NCI-H1436 (cell line): ENCODE results near the gene MAP3K10.

Experiments
- DNase-seq: peaks from one replicate; lab custom pipeline; 2025; lab: John Stamatoyannopoulos, UW

MAP3K10 gene

DNA sequence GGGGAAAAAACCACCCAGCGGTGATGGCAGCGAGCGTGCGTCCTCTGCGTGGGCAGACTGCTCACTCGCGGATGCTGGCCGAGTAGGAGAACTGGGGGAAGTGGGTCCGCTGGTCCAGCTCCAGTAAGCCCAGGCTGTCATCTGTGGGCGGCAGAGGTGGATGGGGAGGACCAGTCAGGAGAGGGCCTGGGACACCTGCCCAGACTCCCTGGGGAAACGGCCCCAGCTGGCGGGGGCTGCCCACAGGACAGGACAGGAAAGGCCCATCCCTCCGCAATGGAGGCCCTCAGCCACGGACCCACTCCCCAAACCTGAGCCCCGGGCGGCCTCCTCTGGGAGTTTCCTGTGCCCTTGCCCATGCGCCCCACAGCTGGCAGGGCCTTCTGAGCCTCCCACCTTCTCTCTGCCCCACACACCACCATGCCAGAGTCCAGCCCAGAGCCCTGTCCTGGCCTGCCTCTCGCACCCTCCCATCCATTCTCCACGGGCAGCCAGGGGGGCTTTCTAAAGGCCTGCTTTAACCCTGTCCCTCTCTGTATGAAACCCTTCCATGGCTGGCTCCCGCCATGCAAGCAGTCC lies 42.7 kb downstream of the MAP3K10 start:
- no peak for DNase-seq

- DNase-seq, result no peak
These were observed 43.4 kb downstream of the MAP3K10 start for GRCh38 chr19:40234429-40235237.

DNA sequence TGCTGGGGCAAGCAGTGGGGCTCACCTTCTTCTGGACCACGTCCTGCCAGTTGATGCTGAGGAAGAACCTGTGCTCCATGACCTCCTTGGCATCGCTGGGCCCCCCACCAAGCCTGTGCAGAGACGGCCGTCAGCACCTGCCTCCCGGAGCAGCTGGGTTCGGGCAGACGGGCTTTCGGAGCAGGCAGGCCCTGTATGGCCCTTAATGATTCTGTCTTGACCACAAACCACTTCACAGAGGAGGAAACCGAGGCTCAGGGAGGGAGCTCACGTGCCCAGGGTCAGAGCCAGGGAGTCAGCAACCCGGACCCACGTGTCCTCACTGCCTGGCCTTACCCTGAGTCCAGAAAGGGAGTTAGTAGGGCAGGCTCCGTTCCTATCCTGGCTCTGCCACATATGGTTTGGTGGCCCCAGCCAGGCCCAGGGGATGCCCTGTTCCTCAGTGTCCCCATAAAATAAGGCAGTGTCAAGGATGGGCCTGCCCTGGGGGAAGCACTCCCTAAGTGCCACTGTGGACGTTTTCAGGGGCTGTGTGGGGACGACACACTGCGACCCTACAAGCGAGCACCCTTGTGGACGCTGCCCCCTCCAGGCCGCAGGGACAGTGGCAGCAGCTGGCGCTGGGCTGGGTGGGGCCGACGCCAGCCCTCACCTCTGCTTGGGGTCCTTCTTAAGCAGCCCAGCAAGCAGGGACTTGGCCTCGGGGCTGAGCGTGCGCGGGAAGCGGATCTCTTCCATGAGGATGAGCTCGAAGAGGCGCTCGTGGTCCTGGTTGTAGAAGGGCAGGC lies 44.2 kb downstream of the MAP3K10 start:
- no peak for DNase-seq

DNA sequence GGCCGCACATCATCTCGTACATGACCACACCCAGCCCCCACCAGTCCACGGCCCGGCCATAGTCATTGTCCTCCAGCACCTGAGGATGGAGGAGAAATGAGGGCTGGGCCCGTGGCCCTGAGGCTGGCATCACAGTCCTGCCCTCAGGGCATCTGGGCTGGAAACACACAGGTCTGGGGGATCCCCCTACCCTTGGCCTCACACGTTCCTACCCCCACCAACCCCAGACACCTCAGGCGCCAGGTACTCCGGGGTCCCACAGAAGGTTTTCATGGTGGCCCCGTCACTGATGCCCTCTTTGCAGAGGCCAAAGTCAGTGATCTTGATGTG lies 44.8 kb downstream of the MAP3K10 start:
- DNase-seq, result no peak

- no peak for DNase-seq
These were observed 45.1 kb downstream of the MAP3K10 start for GRCh38 chr19:40236366-40236765.

GRCh38 chr19:40237791-40238190 lies 46.6 kb downstream of the MAP3K10 start:
- no peak for DNase-seq

DNA sequence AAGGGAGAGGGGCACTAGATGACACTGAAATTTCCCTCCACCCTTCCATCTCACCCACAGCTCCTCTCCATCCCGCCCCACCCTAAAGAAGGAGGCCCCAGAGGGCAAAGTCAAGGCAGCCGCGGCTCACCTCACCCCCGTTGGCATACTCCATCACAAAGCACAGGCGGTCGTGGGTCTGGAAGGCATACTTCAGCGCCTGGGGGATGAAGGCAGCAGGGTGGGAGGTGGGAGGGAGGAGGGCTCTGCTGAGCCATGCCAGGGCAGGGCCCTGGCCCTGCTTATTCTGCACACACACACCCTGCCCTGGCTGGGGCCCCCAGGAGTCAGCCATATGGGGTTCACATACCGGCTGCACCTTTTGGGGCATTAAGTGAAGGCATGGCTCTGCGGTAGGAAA lies 47.5 kb downstream of the MAP3K10 start:
- DNase-seq, result no peak

DNA sequence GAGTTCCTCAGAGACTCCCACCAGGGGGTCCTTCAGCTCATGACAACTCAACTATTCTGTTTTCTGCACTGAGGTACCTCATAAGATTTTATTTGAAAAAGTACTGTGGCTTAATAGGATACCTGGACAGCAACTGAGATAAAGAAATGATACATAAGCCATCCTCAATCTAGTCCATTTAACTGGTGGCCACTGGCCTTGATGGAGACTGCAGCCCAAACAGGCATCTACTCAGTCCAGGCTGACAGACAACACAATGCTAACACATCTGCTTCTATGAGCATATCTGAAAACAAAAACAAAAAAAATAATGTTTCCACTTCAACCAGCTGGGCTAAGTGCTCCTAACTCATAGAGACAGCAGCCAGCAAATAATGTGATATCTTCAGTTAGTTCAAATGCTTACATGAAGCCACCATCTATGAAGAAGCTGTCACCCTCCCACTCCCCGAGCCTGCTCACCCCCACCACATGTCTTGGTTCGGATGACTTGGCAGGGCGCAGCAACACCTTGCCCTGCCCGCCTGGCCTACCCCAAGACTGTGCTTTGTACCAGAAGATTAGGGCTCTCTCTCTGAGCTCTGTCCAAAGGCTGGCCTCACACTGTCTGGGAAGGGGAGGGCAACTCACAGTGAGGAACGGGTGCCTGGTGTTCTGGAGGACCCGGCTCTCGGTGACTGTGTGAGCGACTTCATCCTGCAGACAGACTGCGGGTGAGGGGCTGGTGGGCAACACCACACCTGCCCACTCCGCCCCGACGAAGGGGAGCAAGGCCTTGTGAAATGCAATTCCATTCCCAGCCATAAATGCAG lies 48.4 kb downstream of the MAP3K10 start:
- DNase-seq, result no peak

- DNase-seq, result no peak
These were observed 49.1 kb downstream of the MAP3K10 start for GRCh38 chr19:40240332-40240731.

DNA sequence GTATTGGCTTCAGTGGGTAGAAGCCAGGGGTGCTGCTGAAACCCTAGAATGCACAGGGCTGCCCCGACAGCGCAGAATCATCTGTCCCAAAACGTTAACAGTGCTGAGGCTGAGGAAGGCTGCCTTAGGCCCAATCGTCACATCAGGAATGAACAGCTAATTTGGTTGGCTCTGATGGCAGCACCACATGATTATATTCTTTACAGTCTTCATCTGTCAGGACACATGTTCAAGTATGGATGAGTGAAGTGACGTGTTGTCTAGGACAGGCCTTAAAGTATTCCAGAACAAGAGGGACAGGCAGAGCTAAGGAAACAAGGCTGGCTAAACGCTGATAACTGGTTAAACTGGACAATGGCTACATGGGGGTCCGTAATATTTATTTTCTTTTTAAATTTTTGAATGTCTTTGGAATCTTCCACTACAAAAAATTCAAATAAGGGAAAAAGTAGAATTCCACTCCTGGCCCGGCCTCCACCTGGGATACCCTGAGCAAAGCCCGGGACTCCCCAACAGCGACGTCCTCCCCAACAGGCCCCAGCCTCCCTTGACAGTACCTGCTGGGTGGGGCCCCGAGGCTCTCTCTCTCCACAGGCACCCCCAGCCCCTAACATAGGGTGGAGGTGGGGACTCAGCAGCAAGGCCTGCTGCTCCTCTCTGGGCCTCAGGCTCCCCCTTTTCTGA lies 50.0 kb downstream of the MAP3K10 start:
- DNase-seq, result no peak

DNA sequence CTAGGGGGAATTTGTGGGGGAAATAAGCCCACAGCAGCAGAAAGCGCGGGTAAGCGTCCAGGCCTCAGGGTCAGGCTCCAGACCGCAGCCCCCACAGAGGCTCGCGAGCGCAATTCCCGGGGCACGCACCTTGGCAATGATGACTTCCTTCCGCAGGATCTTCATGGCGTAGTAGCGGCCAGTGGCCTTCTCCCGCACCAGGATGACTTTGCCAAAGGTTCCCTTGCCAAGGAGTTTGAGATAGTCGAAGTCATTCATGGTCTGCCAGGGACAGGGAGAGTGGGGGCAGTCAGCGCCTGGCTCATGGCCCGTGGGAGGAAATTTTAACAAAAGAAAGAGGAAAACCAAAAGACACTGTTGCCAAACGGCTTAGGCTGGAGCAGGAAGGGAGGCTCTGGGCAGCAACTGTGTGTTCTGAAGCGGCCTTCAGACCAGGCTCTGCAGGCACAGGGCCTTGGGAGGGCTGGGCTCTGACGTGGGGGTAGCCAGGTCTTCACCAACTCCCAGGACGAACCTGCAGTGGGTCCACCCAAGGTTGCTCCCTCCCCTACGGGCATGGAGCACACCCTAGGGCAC lies 50.7 kb downstream of the MAP3K10 start:
- DNase-seq, result no peak

DNA sequence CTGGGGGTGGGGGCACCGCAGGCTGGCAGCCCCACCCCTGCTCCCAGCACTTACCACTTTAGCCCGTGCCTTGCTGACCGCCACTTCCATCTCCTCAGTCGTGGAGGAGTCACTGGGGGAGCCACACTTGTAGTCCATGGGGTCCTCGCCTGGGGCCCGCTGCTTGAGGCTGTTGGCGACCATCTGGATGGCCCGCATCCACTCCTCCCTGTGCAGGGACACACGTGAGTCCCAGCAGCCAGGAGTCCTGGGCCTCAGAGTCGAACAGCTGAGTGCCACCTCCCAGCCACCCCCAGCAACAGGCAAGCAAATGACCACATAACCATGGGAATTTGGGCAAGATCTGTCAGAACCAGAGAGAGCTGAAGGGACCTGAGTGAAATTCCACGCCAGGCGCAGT lies 51.3 kb downstream of the MAP3K10 start:
- DNase-seq, result no peak

- no peak for DNase-seq
These were observed 52.0 kb downstream of the MAP3K10 start for GRCh38 chr19:40243181-40243580.

- DNase-seq, result no peak
These were observed 53.5 kb downstream of the MAP3K10 start for GRCh38 chr19:40244579-40245317.

- no peak for DNase-seq
These were observed 54.4 kb downstream of the MAP3K10 start for GRCh38 chr19:40245506-40246128.

GRCh38 chr19:40246292-40247073 lies 55.3 kb downstream of the MAP3K10 start:
- no peak for DNase-seq

- DNase-seq, result no peak
These were observed 56.0 kb downstream of the MAP3K10 start for GRCh38 chr19:40247178-40247577.

- DNase-seq, result no peak
These were observed 56.6 kb downstream of the MAP3K10 start for GRCh38 chr19:40247735-40248262.

- no peak for DNase-seq
These were observed 58.0 kb downstream of the MAP3K10 start for GRCh38 chr19:40249201-40249600.
